HEK293 (cell line): ENCODE measurements around the gene KCNJ15.
A peak's percentile ranks its signal among the peaks of the same experiment; 100 is the strongest.

ENCODE experiments used
- GLIS2 ChIP-seq: fragments of 450-650 bp; formaldehyde crosslinking; IDR thresholded peaks from 2 replicates; pipeline ENCODE4 v1.5.1; 2016; ENCODE audit warnings: missing biosample characterization, missing genetic modification characterization
- HOXA7 ChIP-seq: sonication (generic); formaldehyde crosslinking; IDR thresholded peaks from 2 replicates; pipeline ENCODE4 v1.8.1; 2022; ENCODE audit warnings: missing genetic modification reagents, borderline replicate concordance
- KLF8 ChIP-seq: fragments of 450-650 bp; formaldehyde crosslinking; IDR thresholded peaks from 2 replicates; pipeline ENCODE4 v1.5.1; 2016; ENCODE audit warnings: missing biosample characterization, missing genetic modification characterization
- MYNN ChIP-seq: fragments of 450-650 bp; formaldehyde crosslinking; IDR thresholded peaks from 2 replicates; pipeline ENCODE4 v1.5.1; 2016; ENCODE audit warnings: missing biosample characterization, missing genetic modification characterization, borderline replicate concordance
- OVOL3 ChIP-seq: fragments of 450-650 bp; formaldehyde crosslinking; IDR thresholded peaks from 2 replicates; pipeline ENCODE4 v1.5.1; 2016; ENCODE audit warnings: missing biosample characterization, missing genetic modification characterization
- SETDB1 ChIP-seq: IDR thresholded peaks from one replicate; pipeline ENCODE4 v1.6.1; 2017; ENCODE audit warnings: mild to moderate bottlenecking, low read length, moderate library complexity, mixed read lengths; ENCODE audit not compliant: insufficient read length
- ZBTB17 ChIP-seq: fragments of 450-650 bp; formaldehyde crosslinking; IDR thresholded peaks from 2 replicates; pipeline ENCODE4 v1.5.1; 2016; ENCODE audit warnings: missing biosample characterization, missing genetic modification characterization
- ZBTB20 ChIP-seq: fragments of 450-650 bp; formaldehyde crosslinking; IDR thresholded peaks from 2 replicates; pipeline ENCODE4 v1.5.1; 2016; ENCODE audit warnings: missing biosample characterization, missing genetic modification characterization
- ZFP69B ChIP-seq: fragments of 450-650 bp; formaldehyde crosslinking; IDR thresholded peaks from 2 replicates; pipeline ENCODE4 v1.5.1; 2016; ENCODE audit warnings: missing biosample characterization, missing genetic modification characterization
- ZNF169 ChIP-seq: fragments of 450-650 bp; formaldehyde crosslinking; IDR thresholded peaks from 2 replicates; pipeline ENCODE4 v1.5.1; 2016; ENCODE audit warnings: missing biosample characterization, missing genetic modification characterization
- ZNF174 ChIP-seq: fragments of 450-650 bp; formaldehyde crosslinking; IDR thresholded peaks from 2 replicates; pipeline ENCODE4 v1.5.0; 2017; ENCODE audit warnings: missing biosample characterization, mild to moderate bottlenecking, missing genetic modification characterization
- ZNF24 ChIP-seq: fragments of 450-650 bp; formaldehyde crosslinking; IDR thresholded peaks from 2 replicates; pipeline ENCODE4 v1.5.1; 2016; ENCODE audit warnings: missing biosample characterization, missing genetic modification characterization
- ZNF248 ChIP-seq: fragments of 450-650 bp; formaldehyde crosslinking; IDR thresholded peaks from 2 replicates; pipeline ENCODE4 v1.5.1; 2017; ENCODE audit warnings: missing biosample characterization, missing genetic modification characterization
- ZNF292 ChIP-seq: fragments of 450-650 bp; formaldehyde crosslinking; IDR thresholded peaks from 2 replicates; pipeline ENCODE4 v1.5.1; 2016; ENCODE audit warnings: low read depth, missing biosample characterization, missing genetic modification characterization, borderline replicate concordance
- ZNF366 ChIP-seq: fragments of 450-650 bp; formaldehyde crosslinking; conservative IDR thresholded peaks from 2 replicates; pipeline ENCODE4 v1.5.1; 2016; ENCODE audit warnings: missing biosample characterization, missing genetic modification characterization
- ZNF513 ChIP-seq: fragments of 450-650 bp; IDR thresholded peaks from 2 replicates; pipeline ENCODE4 v1.5.1; 2018; ENCODE audit warnings: missing biosample characterization, missing genetic modification characterization
- ZNF521 ChIP-seq: fragments of 450-650 bp; formaldehyde crosslinking; IDR thresholded peaks from 2 replicates; pipeline ENCODE4 v1.5.1; 2017; ENCODE audit warnings: missing biosample characterization, mild to moderate bottlenecking, missing genetic modification characterization
- ZNF549 ChIP-seq: fragments of 450-650 bp; IDR thresholded peaks from 2 replicates; pipeline ENCODE4 v1.5.1; 2018; ENCODE audit warnings: missing biosample characterization, missing genetic modification characterization, mild to moderate bottlenecking, inconsistent platforms, moderate library complexity
- ZNF654 ChIP-seq: fragments of 450-650 bp; formaldehyde crosslinking; IDR thresholded peaks from 2 replicates; pipeline ENCODE4 v1.5.1; 2016; ENCODE audit warnings: low read depth, missing biosample characterization, missing genetic modification characterization
- ZNF776 ChIP-seq: fragments of 450-650 bp; formaldehyde crosslinking; IDR thresholded peaks from 2 replicates; pipeline ENCODE4 v1.5.0; 2017; ENCODE audit warnings: missing biosample characterization, missing genetic modification characterization, borderline replicate concordance
- ZNF791 ChIP-seq: fragments of 450-650 bp; formaldehyde crosslinking; IDR thresholded peaks from 2 replicates; pipeline ENCODE4 v1.5.1; 2016; ENCODE audit warnings: missing biosample characterization, missing genetic modification characterization
- ZSCAN23 ChIP-seq: fragments of 450-650 bp; formaldehyde crosslinking; IDR thresholded peaks from 2 replicates; pipeline ENCODE4 v1.5.1; 2016; ENCODE audit warnings: missing biosample characterization, missing genetic modification characterization
- ZXDB ChIP-seq: fragments of 450-650 bp; formaldehyde crosslinking; IDR thresholded peaks from 2 replicates; pipeline ENCODE4 v1.5.1; 2016; ENCODE audit warnings: missing biosample characterization, missing genetic modification characterization
- TF ChIP-seq, protein P1 (sequence below): fragments of 450-650 bp; formaldehyde crosslinking; conservative IDR thresholded peaks from 2 replicates; pipeline ENCODE4 v1.5.1; 2016; ENCODE audit warnings: low read depth, missing biosample characterization, missing genetic modification characterization
- TF ChIP-seq, protein P2 (sequence below): fragments of 450-650 bp; formaldehyde crosslinking; IDR thresholded peaks from 2 replicates; pipeline ENCODE4 v1.5.1; 2016; ENCODE audit warnings: missing biosample characterization, missing genetic modification characterization, borderline replicate concordance
- TF ChIP-seq, protein P3 (sequence below): IDR thresholded peaks from 2 replicates; pipeline ENCODE4 v1.6.1; 2011; ENCODE audit warnings: mild to moderate bottlenecking, low read depth, low read length, borderline replicate concordance
- TF ChIP-seq, protein P4 (sequence below): fragments of 450-650 bp; formaldehyde crosslinking; IDR thresholded peaks from 2 replicates; pipeline ENCODE4 v1.5.1; 2017; ENCODE audit warnings: missing biosample characterization, missing genetic modification characterization
- TF ChIP-seq, protein P5 (sequence below): fragments of 450-650 bp; formaldehyde crosslinking; IDR thresholded peaks from 2 replicates; pipeline ENCODE4 v1.5.1; 2016; ENCODE audit warnings: missing biosample characterization, missing genetic modification characterization

Gene KCNJ15

GRCh38 chr21:38229260-38229877 is 27.4 kb upstream of the KCNJ15 start (continued):
- TF ChIP-seq, protein P1, sequence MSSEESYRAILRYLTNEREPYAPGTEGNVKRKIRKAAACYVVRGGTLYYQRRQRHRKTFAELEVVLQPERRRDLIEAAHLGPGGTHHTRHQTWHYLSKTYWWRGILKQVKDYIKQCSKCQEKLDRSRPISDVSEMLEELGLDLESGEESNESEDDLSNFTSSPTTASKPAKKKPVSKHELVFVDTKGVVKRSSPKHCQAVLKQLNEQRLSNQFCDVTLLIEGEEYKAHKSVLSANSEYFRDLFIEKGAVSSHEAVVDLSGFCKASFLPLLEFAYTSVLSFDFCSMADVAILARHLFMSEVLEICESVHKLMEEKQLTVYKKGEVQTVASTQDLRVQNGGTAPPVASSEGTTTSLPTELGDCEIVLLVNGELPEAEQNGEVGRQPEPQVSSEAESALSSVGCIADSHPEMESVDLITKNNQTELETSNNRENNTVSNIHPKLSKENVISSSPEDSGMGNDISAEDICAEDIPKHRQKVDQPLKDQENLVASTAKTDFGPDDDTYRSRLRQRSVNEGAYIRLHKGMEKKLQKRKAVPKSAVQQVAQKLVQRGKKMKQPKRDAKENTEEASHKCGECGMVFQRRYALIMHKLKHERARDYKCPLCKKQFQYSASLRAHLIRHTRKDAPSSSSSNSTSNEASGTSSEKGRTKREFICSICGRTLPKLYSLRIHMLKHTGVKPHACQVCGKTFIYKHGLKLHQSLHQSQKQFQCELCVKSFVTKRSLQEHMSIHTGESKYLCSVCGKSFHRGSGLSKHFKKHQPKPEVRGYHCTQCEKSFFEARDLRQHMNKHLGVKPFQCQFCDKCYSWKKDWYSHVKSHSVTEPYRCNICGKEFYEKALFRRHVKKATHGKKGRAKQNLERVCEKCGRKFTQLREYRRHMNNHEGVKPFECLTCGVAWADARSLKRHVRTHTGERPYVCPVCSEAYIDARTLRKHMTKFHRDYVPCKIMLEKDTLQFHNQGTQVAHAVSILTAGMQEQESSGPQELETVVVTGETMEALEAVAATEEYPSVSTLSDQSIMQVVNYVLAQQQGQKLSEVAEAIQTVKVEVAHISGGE (tag by site-specific recombination) = no peak
- no peak for TF ChIP-seq ZNF513 (tag by site-specific recombination)
- TF ChIP-seq ZNF248 = peak; percentile 84; the same call in 1 of the 2 replicates
- no peak for TF ChIP-seq ZNF654 (tag by site-specific recombination)
- TF ChIP-seq, protein P2, sequence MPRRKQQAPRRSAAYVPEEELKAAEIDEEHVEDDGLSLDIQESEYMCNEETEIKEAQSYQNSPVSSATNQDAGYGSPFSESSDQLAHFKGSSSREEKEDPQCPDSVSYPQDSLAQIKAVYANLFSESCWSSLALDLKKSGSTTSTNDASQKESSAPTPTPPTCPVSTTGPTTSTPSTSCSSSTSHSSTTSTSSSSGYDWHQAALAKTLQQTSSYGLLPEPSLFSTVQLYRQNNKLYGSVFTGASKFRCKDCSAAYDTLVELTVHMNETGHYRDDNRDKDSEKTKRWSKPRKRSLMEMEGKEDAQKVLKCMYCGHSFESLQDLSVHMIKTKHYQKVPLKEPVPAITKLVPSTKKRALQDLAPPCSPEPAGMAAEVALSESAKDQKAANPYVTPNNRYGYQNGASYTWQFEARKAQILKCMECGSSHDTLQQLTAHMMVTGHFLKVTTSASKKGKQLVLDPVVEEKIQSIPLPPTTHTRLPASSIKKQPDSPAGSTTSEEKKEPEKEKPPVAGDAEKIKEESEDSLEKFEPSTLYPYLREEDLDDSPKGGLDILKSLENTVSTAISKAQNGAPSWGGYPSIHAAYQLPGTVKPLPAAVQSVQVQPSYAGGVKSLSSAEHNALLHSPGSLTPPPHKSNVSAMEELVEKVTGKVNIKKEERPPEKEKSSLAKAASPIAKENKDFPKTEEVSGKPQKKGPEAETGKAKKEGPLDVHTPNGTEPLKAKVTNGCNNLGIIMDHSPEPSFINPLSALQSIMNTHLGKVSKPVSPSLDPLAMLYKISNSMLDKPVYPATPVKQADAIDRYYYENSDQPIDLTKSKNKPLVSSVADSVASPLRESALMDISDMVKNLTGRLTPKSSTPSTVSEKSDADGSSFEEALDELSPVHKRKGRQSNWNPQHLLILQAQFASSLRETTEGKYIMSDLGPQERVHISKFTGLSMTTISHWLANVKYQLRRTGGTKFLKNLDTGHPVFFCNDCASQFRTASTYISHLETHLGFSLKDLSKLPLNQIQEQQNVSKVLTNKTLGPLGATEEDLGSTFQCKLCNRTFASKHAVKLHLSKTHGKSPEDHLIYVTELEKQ (tag by site-specific recombination) = no peak
- no peak for TF ChIP-seq ZBTB17 (tag by site-specific recombination)
- peak; percentile 98 for TF ChIP-seq SETDB1
- TF ChIP-seq ZNF791 = no peak
- TF ChIP-seq ZSCAN23 (tag by site-specific recombination) = 0 out of 2 replicates have a peak, but pooled peaks have one; percentile 71
- TF ChIP-seq ZFP69B = no peak
- no peak for TF ChIP-seq HOXA7 (CRISPR knock-in tag)
- no peak for TF ChIP-seq ZNF366 (tag by site-specific recombination)
- TF ChIP-seq ZNF549 (tag by site-specific recombination) = peak; percentile 74; the same call in 1 of the 2 replicates
- TF ChIP-seq KLF8 (tag by site-specific recombination) = peak; percentile 83
- no peak for TF ChIP-seq ZNF521 (tag by site-specific recombination)
- TF ChIP-seq, protein P3, sequence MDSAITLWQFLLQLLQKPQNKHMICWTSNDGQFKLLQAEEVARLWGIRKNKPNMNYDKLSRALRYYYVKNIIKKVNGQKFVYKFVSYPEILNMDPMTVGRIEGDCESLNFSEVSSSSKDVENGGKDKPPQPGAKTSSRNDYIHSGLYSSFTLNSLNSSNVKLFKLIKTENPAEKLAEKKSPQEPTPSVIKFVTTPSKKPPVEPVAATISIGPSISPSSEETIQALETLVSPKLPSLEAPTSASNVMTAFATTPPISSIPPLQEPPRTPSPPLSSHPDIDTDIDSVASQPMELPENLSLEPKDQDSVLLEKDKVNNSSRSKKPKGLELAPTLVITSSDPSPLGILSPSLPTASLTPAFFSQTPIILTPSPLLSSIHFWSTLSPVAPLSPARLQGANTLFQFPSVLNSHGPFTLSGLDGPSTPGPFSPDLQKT = no peak
- no peak for TF ChIP-seq ZNF292 (tag by site-specific recombination)
- no peak for TF ChIP-seq ZBTB20
- peak; percentile 88 for TF ChIP-seq ZNF169
- TF ChIP-seq ZXDB (tag by site-specific recombination) = no peak
- TF ChIP-seq ZNF24 (tag by site-specific recombination) = no peak
- TF ChIP-seq, protein P4, sequence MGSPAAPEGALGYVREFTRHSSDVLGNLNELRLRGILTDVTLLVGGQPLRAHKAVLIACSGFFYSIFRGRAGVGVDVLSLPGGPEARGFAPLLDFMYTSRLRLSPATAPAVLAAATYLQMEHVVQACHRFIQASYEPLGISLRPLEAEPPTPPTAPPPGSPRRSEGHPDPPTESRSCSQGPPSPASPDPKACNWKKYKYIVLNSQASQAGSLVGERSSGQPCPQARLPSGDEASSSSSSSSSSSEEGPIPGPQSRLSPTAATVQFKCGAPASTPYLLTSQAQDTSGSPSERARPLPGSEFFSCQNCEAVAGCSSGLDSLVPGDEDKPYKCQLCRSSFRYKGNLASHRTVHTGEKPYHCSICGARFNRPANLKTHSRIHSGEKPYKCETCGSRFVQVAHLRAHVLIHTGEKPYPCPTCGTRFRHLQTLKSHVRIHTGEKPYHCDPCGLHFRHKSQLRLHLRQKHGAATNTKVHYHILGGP (tag by site-specific recombination) = no peak
- TF ChIP-seq GLIS2 = no peak
- no peak for TF ChIP-seq ZNF776 (tag by site-specific recombination)
- TF ChIP-seq OVOL3 (tag by site-specific recombination) = no peak
- TF ChIP-seq, protein P5, sequence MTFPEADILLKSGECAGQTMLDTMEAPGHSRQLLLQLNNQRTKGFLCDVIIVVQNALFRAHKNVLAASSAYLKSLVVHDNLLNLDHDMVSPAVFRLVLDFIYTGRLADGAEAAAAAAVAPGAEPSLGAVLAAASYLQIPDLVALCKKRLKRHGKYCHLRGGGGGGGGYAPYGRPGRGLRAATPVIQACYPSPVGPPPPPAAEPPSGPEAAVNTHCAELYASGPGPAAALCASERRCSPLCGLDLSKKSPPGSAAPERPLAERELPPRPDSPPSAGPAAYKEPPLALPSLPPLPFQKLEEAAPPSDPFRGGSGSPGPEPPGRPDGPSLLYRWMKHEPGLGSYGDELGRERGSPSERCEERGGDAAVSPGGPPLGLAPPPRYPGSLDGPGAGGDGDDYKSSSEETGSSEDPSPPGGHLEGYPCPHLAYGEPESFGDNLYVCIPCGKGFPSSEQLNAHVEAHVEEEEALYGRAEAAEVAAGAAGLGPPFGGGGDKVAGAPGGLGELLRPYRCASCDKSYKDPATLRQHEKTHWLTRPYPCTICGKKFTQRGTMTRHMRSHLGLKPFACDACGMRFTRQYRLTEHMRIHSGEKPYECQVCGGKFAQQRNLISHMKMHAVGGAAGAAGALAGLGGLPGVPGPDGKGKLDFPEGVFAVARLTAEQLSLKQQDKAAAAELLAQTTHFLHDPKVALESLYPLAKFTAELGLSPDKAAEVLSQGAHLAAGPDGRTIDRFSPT (tag by site-specific recombination) = no peak
- no peak for TF ChIP-seq ZNF174
- no peak for TF ChIP-seq MYNN (tag by site-specific recombination)
